Measurements from ENCODE around the gene MOBP.

MOBP gene

GRCh38 chr3:39491733-39492350, 24.4 kb downstream of the MOBP start:
- DNase-seq = no peak
- H3K27ac ChIP-seq (ENCODE audit: insufficient read depth, low read length, poor library complexity, severe bottlenecking) = no peak overlapping the region
- no peaks in the 10 kb centered on the region for H3K9me3 ChIP-seq (ENCODE audit: control insufficient read depth, low read length)
- H3K27me3 ChIP-seq (replicated peaks; ENCODE audit: control insufficient read depth, insufficient read depth, low read length, poor library complexity, severe bottlenecking) = peaks cover 2% of the 10 kb centered on the region
- H3K4me1 ChIP-seq (ENCODE audit: control insufficient read depth, insufficient read depth, low read length, poor library complexity, severe bottlenecking) = no peaks in the 10 kb centered on the region
- H3K4me3 ChIP-seq (ENCODE audit: insufficient read depth, low read depth, low read length, poor library complexity, severe bottlenecking) = no peak overlapping the region
- no peaks in the 10 kb centered on the region for H3K36me3 ChIP-seq (ENCODE audit: control insufficient read depth, insufficient read depth, low read length)

GRCh38 chr3:39494781-39495180, 27.3 kb downstream of the MOBP start:
- no peak for DNase-seq
- Histone ChIP-seq H3K4me1 (ENCODE audit: control insufficient read depth, insufficient read depth, low read length, poor library complexity, severe bottlenecking) (no peaks in the 10 kb centered on the region), H3K9me3 (ENCODE audit: control insufficient read depth, low read length) (no peaks in the 10 kb centered on the region), H3K27ac (ENCODE audit: insufficient read depth, low read length, poor library complexity, severe bottlenecking) (no peak overlapping the region), H3K36me3 (ENCODE audit: control insufficient read depth, insufficient read depth, low read length) (no peaks in the 10 kb centered on the region), H3K4me3 (ENCODE audit: insufficient read depth, low read depth, low read length, poor library complexity, severe bottlenecking) (no peak overlapping the region), H3K27me3 (replicated peaks; ENCODE audit: control insufficient read depth, insufficient read depth, low read length, poor library complexity, severe bottlenecking) (peaks cover 9% of the 10 kb centered on the region)

DNA sequence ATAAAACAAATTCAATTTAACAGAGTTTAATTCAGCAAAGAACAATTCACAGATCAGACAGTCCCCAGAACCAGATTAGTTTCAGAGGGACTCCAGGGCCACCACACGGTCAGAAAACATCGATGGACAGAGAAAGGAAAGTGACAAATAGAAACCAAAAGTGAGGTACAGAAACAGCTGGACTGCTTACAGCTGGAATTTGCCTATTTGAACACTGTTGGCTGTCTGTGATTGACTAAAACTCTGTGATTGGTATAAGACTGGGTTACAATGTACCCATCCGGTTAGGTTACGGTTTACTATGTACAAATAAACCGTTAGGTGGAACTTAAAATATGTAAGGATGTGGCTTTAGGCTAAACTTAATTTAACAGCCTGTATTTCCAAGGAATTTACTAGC, 30.3 kb downstream of the MOBP start:
- no peaks in the 10 kb centered on the region for H3K4me1 ChIP-seq (ENCODE audit: control insufficient read depth, insufficient read depth, low read length, poor library complexity, severe bottlenecking)
- peaks cover 10% of the 10 kb centered on the region for H3K27me3 ChIP-seq (replicated peaks; ENCODE audit: control insufficient read depth, insufficient read depth, low read length, poor library complexity, severe bottlenecking)
- H3K4me3 ChIP-seq (ENCODE audit: insufficient read depth, low read depth, low read length, poor library complexity, severe bottlenecking) = no peak overlapping the region
- H3K9me3 ChIP-seq (ENCODE audit: control insufficient read depth, low read length) = no peaks in the 10 kb centered on the region
- H3K27ac ChIP-seq (ENCODE audit: insufficient read depth, low read length, poor library complexity, severe bottlenecking) = no peak overlapping the region
- no peak for DNase-seq
- no peaks in the 10 kb centered on the region for H3K36me3 ChIP-seq (ENCODE audit: control insufficient read depth, insufficient read depth, low read length)

- H3K27me3 ChIP-seq (replicated peaks; ENCODE audit: control insufficient read depth, insufficient read depth, low read length, poor library complexity, severe bottlenecking) = peaks cover 10% of the 10 kb centered on the region
- H3K4me3 ChIP-seq (ENCODE audit: insufficient read depth, low read depth, low read length, poor library complexity, severe bottlenecking) = no peak overlapping the region
- no peak for DNase-seq
- H3K9me3 ChIP-seq (ENCODE audit: control insufficient read depth, low read length) = no peaks in the 10 kb centered on the region
- no peak overlapping the region for H3K27ac ChIP-seq (ENCODE audit: insufficient read depth, low read length, poor library complexity, severe bottlenecking)
- H3K36me3 ChIP-seq (ENCODE audit: control insufficient read depth, insufficient read depth, low read length) = no peaks in the 10 kb centered on the region
- no peaks in the 10 kb centered on the region for H3K4me1 ChIP-seq (ENCODE audit: control insufficient read depth, insufficient read depth, low read length, poor library complexity, severe bottlenecking)
Measured at GRCh38 chr3:39499651-39500273, 32.3 kb downstream of the MOBP start.

DNA sequence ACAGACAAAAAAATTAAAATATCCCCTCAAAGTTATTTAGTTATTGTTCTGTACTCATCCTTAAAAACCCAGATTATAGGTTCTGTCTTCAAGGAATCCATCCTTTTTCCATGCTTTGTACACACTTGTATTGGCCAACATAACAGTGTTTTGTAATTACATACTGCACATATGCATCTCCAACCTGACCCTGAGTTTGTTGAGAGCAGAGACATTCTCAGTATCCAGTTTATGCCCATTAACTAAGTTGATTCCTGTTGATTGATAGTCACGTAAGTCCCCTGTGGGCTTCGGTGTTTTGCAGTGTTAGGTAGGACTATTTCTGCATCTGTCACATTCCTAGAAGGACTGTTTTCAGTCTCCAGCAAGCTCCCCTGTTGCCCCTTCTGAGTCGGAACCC, 33.6 kb downstream of the MOBP start:
- DNase-seq = no peak
- H3K4me1 ChIP-seq (ENCODE audit: control insufficient read depth, insufficient read depth, low read length, poor library complexity, severe bottlenecking) = no peaks in the 10 kb centered on the region
- H3K27me3 ChIP-seq (replicated peaks; ENCODE audit: control insufficient read depth, insufficient read depth, low read length, poor library complexity, severe bottlenecking) = peaks cover 10% of the 10 kb centered on the region
- H3K4me3 ChIP-seq (ENCODE audit: insufficient read depth, low read depth, low read length, poor library complexity, severe bottlenecking) = no peak overlapping the region
- no peaks in the 10 kb centered on the region for H3K9me3 ChIP-seq (ENCODE audit: control insufficient read depth, low read length)
- H3K36me3 ChIP-seq (ENCODE audit: control insufficient read depth, insufficient read depth, low read length) = no peaks in the 10 kb centered on the region
- H3K27ac ChIP-seq (ENCODE audit: insufficient read depth, low read length, poor library complexity, severe bottlenecking) = no peak overlapping the region

DNA sequence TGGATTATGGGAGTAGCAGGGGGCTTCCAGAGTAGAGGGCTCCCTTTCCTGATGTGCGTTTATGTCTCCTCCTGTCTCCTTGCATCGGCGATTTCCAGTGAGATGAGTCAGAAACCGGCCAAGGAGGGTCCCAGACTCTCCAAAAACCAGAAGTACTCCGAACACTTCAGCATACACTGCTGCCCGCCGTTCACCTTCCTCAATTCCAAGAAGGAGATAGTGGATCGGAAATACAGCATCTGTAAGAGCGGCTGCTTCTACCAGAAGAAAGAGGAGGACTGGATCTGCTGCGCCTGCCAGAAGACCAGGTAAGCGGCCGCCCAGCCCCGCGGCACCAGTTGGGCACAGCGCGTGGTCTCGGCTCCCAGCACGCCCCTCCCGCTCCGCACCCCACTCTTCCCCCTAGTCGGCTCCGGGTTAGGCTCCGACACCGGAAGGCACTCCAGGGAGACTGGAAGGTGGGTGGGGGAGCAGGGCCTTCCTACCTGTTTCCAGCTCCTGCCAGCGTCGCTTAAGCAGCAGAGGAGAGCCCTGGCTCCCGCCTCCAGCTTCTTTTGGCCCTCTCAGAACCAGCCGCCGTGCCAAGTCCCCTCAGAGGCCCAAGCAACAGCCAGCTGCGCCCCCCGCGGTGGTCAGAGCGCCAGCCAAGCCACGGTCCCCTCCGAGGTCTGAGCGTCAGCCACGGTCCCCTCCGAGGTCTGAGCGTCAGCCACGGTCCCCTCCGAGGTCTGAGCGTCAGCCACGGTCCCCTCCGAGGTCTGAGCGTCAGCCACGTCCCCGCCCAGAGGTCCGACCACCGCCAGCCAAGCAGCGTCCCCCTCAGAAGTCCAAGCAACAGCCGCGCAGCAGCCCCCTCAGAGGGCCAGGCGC, 34.7 kb downstream of the MOBP start:
- Histone ChIP-seq H3K9me3 (ENCODE audit: control insufficient read depth, low read length) (no peaks in the 10 kb centered on the region), H3K27me3 (replicated peaks; ENCODE audit: control insufficient read depth, insufficient read depth, low read length, poor library complexity, severe bottlenecking) (peaks cover 10% of the 10 kb centered on the region), H3K36me3 (ENCODE audit: control insufficient read depth, insufficient read depth, low read length) (no peaks in the 10 kb centered on the region), H3K4me3 (ENCODE audit: insufficient read depth, low read depth, low read length, poor library complexity, severe bottlenecking) (no peak overlapping the region), H3K4me1 (ENCODE audit: control insufficient read depth, insufficient read depth, low read length, poor library complexity, severe bottlenecking) (no peaks in the 10 kb centered on the region), H3K27ac (ENCODE audit: insufficient read depth, low read length, poor library complexity, severe bottlenecking) (no peak overlapping the region)
- no peak for DNase-seq

- Histone ChIP-seq H3K36me3 (ENCODE audit: control insufficient read depth, insufficient read depth, low read length) (no peaks in the 10 kb centered on the region), H3K27me3 (replicated peaks; ENCODE audit: control insufficient read depth, insufficient read depth, low read length, poor library complexity, severe bottlenecking) (peaks cover 10% of the 10 kb centered on the region), H3K27ac (ENCODE audit: insufficient read depth, low read length, poor library complexity, severe bottlenecking) (no peak overlapping the region), H3K4me3 (ENCODE audit: insufficient read depth, low read depth, low read length, poor library complexity, severe bottlenecking) (no peak overlapping the region), H3K9me3 (ENCODE audit: control insufficient read depth, low read length) (no peaks in the 10 kb centered on the region), H3K4me1 (ENCODE audit: control insufficient read depth, insufficient read depth, low read length, poor library complexity, severe bottlenecking) (no peaks in the 10 kb centered on the region)
- DNase-seq = no peak
Measured at GRCh38 chr3:39502838-39503145, 35.3 kb downstream of the MOBP start.

DNA sequence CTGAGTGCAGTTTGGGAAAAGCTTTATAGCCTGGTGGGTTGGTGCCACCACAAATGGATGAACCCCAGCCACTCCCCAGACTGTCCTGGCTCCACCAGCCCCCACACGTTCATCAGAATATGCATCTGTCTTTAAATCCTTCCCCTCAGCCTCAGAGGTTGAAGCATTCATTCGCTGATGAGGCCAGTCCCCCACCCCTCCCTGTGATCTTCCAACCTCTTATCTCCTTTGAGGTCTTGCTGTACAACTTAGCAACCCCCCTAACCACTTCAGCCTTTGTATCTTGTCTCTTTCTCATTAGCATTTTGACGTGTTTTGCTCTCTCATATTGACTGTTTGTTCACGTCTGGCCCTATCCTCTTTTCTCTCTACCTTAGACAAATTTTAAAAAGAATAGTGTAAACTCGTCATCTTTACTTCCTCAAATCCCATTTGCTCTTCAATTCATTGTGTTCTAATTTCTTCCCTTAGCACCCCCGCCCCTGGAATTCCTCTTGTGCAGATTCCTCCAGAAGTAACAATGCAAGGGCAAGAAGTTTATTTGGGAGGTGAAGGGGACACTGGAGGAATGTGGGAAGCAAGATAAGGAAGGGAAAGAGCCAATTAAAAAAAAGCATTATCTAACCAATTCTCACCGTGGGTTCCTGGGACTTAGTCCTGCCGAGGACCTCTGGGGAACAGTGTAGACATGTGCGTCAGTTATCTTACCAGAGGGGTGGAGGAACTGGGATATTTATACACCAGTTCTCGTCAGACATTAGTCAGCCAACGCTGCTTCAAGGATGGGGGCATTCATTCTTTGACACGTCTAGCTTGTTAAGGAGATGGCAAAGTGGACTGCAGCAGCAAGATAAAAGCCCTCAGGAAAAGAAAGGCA, 38.6 kb downstream of the MOBP start:
- no peaks in the 10 kb centered on the region for H3K9me3 ChIP-seq (ENCODE audit: control insufficient read depth, low read length)
- no peaks in the 10 kb centered on the region for H3K4me1 ChIP-seq (ENCODE audit: control insufficient read depth, insufficient read depth, low read length, poor library complexity, severe bottlenecking)
- no peaks in the 10 kb centered on the region for H3K36me3 ChIP-seq (ENCODE audit: control insufficient read depth, insufficient read depth, low read length)
- H3K4me3 ChIP-seq (ENCODE audit: insufficient read depth, low read depth, low read length, poor library complexity, severe bottlenecking) = no peak overlapping the region
- no peak for DNase-seq
- H3K27me3 ChIP-seq (replicated peaks; ENCODE audit: control insufficient read depth, insufficient read depth, low read length, poor library complexity, severe bottlenecking) = peaks cover 3% of the 10 kb centered on the region
- H3K27ac ChIP-seq (ENCODE audit: insufficient read depth, low read length, poor library complexity, severe bottlenecking) = no peak overlapping the region

DNA sequence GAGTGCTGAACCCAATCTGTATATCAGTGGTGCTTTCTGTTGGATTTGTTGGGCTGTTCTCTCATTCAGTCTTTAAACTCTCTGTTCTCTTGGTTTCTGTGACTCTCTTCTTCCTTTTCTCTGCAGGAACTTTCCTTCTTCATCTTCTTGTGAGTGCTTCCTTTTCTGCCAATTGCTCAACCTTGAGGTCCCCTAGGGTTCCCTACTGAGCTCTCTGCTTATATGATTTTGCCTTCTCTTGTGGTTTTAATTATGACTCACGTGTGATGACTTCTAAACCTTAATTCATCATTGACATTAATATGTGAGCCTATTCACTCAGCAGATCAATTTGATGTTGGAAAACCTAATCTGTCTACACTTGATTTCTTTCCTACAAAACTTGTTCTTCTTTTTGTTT, 39.4 kb downstream of the MOBP start:
- DNase-seq = no peak
- Histone ChIP-seq H3K9me3 (ENCODE audit: control insufficient read depth, low read length) (no peaks in the 10 kb centered on the region), H3K4me1 (ENCODE audit: control insufficient read depth, insufficient read depth, low read length, poor library complexity, severe bottlenecking) (no peaks in the 10 kb centered on the region), H3K27me3 (replicated peaks; ENCODE audit: control insufficient read depth, insufficient read depth, low read length, poor library complexity, severe bottlenecking) (peaks cover 2% of the 10 kb centered on the region), H3K4me3 (ENCODE audit: insufficient read depth, low read depth, low read length, poor library complexity, severe bottlenecking) (no peak overlapping the region), H3K36me3 (ENCODE audit: control insufficient read depth, insufficient read depth, low read length) (no peaks in the 10 kb centered on the region), H3K27ac (ENCODE audit: insufficient read depth, low read length, poor library complexity, severe bottlenecking) (no peak overlapping the region)
